Heart left ventricle (tissue), 13 donors: Measurements from ENCODE around the gene PADI2.

Source experiments
- CTCF ChIP-seq, 12 donors: fragments of 200-600 bp; sonication (generic) in 4 of 12; IDR thresholded peaks; one replicate each; pipeline versions ENCODE4 v1.5.0 to v1.8.0; 2018 to 2022; ENCODE audit warnings: antibody characterized with exemption in 12 of 12, mild to moderate bottlenecking in 5 of 12
- POLR2A ChIP-seq, 2 donors: fragments of 450-650 bp; IDR thresholded peaks; one replicate each; pipeline ENCODE4 v1.6.1; 2017; ENCODE audit warnings: antibody characterized with exemption in 2 of 2, mild to moderate bottlenecking in 2 of 2, moderate library complexity in 2 of 2
- donor health status: ischemic (EF 13 %, LVEDD 7.1; RV severe dilation, severe dysfunction).
- donor health status: DM: no; HTN: yes; CAD: no.
- donor health status: DM: no; HTN: no; CAD: no.
- donor health status: ischemic (EF 25% LVEDD 6.9; RV normal size, moderate dysfunction).
- donor health status: ischemic (EF 25% LVEDD 5.7; RV mildly dilated, moderate dysfunction).
- donor health status: ischemic (EF 35%, LVEDD 5.7; RV mildly dilated, moderate dysfunction).
- donor health status: nonischemic (EF 11% LVEDD 7.7; RV severe dilation, severe dysfunction).
- donor health status: DM: yes; HTN: yes; CAD: no.
- donor health status: PGD.
- donor health status: ischemic (EF 29% LVEDD 5.4; RV normal size, mild dysfunction).
- donor health status: nonischemic (EF 23%, LVEDD 6.1; RV moderate dilation, normal function).

- TF ChIP-seq CTCF (IDR thresholded peaks at IDR 0.05), result no peak
- TF ChIP-seq POLR2A (IDR thresholded peaks at IDR 0.05), result no peak
These were observed 46.6 kb upstream of the PADI2 start for GRCh38 chr1:17165823-17166222.
